ENCODE data around the gene CXCR5.
A peak's percentile ranks its signal among the peaks of the same experiment; 100 is the strongest.

The CXCR5 gene

DNA sequence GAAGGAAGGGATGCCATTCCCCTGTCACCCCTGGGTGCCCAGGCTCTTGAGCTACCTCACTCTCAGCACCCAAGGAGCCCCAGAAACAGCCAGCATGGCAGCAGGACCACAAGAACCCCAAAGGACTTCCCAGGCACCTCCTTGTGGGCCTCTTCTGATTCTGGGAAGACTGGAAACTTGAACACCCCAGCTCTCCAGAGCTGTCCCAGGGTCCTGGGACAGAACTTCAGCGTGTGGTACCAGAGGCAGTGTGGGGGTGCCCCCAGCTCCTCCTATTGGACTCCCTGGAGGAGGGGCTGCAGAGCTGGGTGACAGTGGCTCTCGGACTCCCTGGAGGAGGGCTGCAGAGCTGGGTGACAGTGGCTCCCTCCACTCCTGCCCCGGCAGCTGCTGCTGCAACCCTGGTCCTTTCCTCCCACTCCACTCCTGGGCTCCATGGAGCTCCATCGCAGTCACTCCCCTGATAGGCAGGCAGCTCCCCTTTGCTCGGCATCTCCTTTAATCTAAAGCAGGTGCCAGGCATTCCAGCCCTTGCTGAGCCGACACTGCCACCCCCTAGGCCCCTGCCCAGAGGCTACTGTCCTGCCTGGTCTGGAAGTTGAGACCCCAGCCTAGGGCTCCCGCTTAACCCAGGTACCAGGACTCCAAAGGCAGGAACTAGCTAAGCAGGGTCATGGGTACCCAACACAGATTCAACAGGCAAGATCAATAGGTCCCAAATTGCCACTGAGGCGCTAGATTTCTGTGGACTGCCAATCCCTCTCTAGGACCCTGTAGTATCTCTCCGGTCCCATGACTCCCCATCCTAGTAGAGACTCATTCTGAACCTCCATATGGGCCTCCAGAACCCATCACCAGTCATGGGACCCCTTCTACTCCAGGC, 39.3 kb downstream of the CXCR5 start:
- no peaks in the 10 kb centered on the region for H3K27me3 ChIP-seq (ENCODE audit: control insufficient read depth in 1 of 2, insufficient read depth in 2 of 2, low read length in 2 of 2)
- peak overlapping the region; percentile 90 to 91 for H3K9ac ChIP-seq (ENCODE audit: low read length in 2 of 2)
- peak overlapping the region; percentile 85 for H3K27ac ChIP-seq (ENCODE audit: low read length)
- peak overlapping the region; percentile 99 for H3K4me3 ChIP-seq (ENCODE audit: low read length in 2 of 2)
- peaks cover 79% of the 10 kb centered on the region for H3K4me1 ChIP-seq (ENCODE audit: control insufficient read depth, insufficient read depth, low read length)
- H3K9me3 ChIP-seq (ENCODE audit: control insufficient read depth in 2 of 2, low read length in 2 of 2) = no peaks in the 10 kb centered on the region
- no peaks in the 10 kb centered on the region for H3K36me3 ChIP-seq (ENCODE audit: control insufficient read depth in 2 of 2, insufficient read depth in 2 of 2, low read length in 2 of 2)

DNA sequence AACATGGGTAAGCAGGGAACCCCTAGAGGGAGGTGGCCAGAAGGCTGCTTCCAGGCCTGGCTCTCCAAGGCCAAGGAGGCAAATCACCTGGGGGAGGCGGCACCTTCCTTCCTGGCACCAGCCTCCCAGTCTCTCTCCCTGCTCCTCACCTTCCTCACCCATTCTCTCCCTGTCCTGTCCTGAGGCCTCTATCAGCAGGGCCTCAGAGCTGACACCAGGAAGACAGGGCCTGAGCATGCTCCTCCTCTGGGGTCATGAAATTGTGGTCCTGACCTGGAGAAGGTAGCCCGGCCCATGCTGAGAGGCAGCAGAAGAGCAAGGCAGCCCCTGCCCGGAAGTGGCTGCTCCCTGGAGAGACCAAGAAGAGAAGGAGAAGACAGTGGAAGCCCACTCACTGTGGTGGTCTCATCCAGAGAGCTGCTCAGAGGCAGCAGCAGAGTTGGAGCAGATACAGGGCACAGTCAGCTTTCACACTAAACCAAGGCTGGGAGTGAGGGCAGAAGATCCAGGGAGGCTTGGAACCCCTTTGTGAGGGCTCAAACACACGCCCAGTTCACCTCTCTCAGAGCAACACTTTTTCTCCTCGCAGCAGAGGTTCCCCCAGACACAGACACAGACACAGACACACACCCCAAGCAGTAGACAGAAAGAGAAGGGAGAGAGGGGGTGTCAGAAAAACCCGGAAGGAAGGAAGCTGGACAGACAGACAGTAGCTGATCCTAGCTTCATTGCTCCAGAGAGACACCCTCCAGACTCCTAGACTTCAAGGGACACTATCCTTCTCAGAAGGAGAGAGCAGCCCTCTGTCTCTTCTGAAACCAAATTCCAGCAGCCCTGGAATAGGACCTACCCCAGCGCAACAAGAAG, 40.3 kb downstream of the CXCR5 start:
- H3K4me1 ChIP-seq (ENCODE audit: control insufficient read depth, insufficient read depth, low read length) = peaks cover 79% of the 10 kb centered on the region
- peak overlapping the region; percentile 99 for H3K4me3 ChIP-seq (ENCODE audit: low read length in 2 of 2)

DNA sequence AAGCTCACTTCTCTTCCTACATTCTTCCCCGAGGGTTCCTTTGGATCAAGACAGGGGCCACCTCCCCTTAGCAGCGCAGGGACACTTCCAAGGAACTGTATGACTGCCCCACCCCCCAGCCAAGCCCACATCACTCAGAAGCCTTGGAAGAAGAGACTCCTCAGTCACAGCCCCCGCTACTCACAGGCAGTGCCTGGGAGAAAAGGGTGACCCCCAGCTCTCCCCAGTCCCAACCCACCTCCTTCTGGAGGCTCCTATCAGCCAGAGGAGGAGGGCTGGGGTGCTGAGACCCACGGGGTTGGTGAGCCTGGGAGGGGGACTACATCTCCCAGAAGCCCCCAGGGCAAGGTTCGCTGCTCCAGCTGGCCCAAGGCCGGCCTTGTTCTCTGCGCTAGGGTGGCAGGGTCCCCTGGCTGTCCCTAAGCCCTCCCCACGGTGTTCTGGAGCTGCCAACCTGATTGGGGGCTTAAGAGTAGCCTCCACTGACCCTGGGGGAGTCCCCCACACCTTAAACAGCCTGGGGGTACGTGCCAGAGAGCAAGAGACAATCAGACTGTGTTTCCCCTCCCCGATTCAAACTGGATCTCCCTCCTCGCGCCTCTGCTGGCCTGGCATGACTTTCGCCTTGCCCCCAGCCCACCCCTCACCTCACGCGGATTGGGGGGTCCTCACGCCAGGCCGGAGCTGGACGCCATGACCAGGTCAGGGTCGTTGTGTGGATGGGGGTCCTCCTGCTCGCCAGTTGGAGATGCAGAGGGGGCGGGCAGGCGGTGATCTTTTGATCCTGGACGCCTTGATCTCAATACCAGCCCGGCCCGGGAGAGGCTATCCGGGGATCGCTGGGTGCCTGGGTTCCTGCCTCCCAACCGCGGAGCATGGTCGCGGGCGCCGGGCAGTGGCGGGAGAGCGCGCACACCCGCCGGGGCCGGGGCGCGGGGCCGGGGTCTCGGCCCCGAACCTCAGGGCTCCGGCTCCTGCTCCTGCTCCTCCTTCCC, 41.2 kb downstream of the CXCR5 start:
- Histone ChIP-seq H3K9me3 (ENCODE audit: control insufficient read depth in 2 of 2, low read length in 2 of 2) (no peaks in the 10 kb centered on the region), H3K27ac (ENCODE audit: low read length) (peak overlapping the region; percentile 85)

More for the DNA sequence above, 40.3 kb downstream of the CXCR5 start:
- Histone ChIP-seq H3K9ac (ENCODE audit: low read length in 2 of 2) (peak overlapping the region; percentile 90 to 91), H3K27me3 (ENCODE audit: control insufficient read depth in 1 of 2, insufficient read depth in 2 of 2, low read length in 2 of 2) (no peaks in the 10 kb centered on the region), H3K9me3 (ENCODE audit: control insufficient read depth in 2 of 2, low read length in 2 of 2) (no peaks in the 10 kb centered on the region), H3K36me3 (ENCODE audit: control insufficient read depth in 2 of 2, insufficient read depth in 2 of 2, low read length in 2 of 2) (no peaks in the 10 kb centered on the region), H3K27ac (ENCODE audit: low read length) (peak overlapping the region; percentile 85)

DNA sequence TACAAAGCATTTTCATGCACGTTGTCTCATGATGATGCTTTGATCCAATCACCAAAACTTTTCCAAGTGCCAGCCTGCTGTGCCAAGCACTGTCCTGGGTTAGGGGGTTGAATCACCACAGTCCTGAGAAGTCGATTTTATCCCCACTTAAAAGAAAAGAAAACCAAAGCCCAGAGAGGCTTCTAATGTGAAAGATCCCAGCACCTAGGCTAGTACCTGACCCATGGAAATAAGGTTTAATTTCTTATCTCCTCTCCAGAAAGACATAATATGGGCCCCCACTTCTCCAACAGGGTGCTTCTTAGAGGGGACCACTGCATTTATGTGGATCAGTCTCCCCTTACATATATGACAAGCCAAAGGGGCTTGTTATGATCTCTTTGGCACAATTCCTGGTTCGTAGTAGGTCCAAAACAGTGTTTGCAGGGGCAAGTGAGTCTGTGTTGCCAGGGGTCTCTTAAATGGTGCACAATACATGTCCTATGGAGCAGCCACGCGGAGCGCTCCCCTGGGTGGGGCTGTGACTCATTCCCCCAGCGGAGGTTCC, 43.9 kb downstream of the CXCR5 start:
- Histone ChIP-seq H3K4me3 (ENCODE audit: low read length in 2 of 2) (peak overlapping the region; percentile 41 to 84), H3K27ac (ENCODE audit: low read length) (peak overlapping the region; percentile 91), H3K36me3 (ENCODE audit: control insufficient read depth in 2 of 2, insufficient read depth in 2 of 2, low read length in 2 of 2) (no peaks in the 10 kb centered on the region), H3K9me3 (ENCODE audit: control insufficient read depth in 2 of 2, low read length in 2 of 2) (no peaks in the 10 kb centered on the region), H3K27me3 (ENCODE audit: control insufficient read depth in 1 of 2, insufficient read depth in 2 of 2, low read length in 2 of 2) (no peaks in the 10 kb centered on the region), H3K4me1 (ENCODE audit: control insufficient read depth, insufficient read depth, low read length) (peaks cover 54% of the 10 kb centered on the region), H3K9ac (ENCODE audit: low read length in 2 of 2) (peak overlapping the region; percentile 47 to 49)

More for the DNA sequence above, 41.2 kb downstream of the CXCR5 start:
- H3K9ac ChIP-seq (ENCODE audit: low read length in 2 of 2) = peak overlapping the region; percentile 90 to 91
- H3K4me3 ChIP-seq (ENCODE audit: low read length in 2 of 2) = peak overlapping the region; percentile 99
- H3K27me3 ChIP-seq (ENCODE audit: control insufficient read depth in 1 of 2, insufficient read depth in 2 of 2, low read length in 2 of 2) = no peaks in the 10 kb centered on the region
- peaks cover 72% of the 10 kb centered on the region for H3K4me1 ChIP-seq (ENCODE audit: control insufficient read depth, insufficient read depth, low read length)
- no peaks in the 10 kb centered on the region for H3K36me3 ChIP-seq (ENCODE audit: control insufficient read depth in 2 of 2, insufficient read depth in 2 of 2, low read length in 2 of 2)

DNA sequence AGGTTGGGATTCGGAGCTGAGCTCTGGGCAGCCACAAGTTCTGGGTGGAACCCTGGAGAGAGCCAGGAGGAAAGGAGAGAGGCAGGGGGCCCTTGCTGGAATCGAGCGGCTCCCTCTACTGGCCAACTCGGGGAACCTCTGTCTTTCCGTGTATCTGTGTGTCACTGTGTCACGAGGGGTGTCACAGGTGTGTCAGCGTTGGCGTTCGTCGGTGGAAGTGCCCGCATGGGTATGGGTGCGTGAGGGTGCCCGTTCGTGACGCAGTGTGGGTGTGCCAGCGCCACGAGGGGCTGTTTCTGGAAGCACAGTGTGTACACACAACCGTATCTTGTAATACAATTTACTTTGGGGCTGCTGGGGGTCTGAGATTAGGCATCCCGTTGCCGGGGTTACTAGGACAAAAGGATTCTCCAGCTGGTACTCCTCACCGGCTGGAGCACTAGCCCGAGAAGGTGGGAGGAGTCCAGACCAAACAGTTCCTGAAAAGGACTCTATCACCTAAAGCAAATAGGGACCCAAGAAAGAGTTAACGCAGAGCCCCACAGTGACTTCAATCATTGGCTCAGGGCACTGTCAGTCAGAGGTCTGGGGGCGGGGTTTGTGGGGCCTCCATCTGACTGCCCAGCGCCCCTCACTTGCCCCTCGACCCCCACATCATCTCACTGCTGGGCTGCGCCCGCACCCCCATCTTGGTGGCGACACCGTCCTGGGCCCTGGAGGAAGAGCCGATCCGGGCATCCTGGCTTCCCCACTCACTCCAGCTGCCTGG, 44.6 kb downstream of the CXCR5 start:
- Histone ChIP-seq H3K9me3 (ENCODE audit: control insufficient read depth in 2 of 2, low read length in 2 of 2) (no peaks in the 10 kb centered on the region), H3K27me3 (ENCODE audit: control insufficient read depth in 1 of 2, insufficient read depth in 2 of 2, low read length in 2 of 2) (no peaks in the 10 kb centered on the region), H3K9ac (ENCODE audit: low read length in 2 of 2) (peak overlapping the region; percentile 71 to 77), H3K4me1 (ENCODE audit: control insufficient read depth, insufficient read depth, low read length) (peaks cover 52% of the 10 kb centered on the region), H3K27ac (ENCODE audit: low read length) (peak overlapping the region; percentile 91), H3K36me3 (ENCODE audit: control insufficient read depth in 2 of 2, insufficient read depth in 2 of 2, low read length in 2 of 2) (no peaks in the 10 kb centered on the region), H3K4me3 (ENCODE audit: low read length in 2 of 2) (peak overlapping the region; percentile 84 to 88)

DNA sequence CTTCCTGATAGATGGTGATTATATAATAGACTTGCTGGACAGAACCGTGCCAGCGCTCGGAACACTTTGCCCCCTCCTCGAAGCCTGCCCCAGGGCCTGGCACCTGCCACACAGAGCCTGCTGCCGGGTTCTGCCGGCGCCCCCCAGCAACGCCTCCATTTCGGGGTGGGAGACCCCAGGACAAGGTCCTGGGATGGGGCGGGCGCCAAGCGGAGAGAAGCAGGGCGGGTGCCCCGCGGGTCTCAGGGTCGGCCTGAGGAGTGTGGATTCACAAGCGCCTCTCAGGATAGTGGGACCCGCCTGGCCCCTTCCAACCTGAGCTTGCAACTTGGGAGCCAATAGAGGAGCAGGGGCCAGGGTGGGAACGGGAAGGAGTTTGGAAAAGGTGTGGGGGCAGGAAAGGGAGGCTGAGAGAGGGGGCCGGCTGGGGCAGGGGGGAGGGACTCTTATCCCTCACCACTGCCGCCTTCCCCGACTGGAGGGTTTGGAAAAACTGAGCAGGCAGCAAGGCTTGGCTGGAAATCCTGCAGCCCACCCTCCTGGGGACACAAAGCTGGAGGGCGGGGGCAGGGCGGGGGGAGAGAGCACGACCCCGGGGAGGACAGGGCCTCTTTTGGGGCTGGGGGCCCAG, 45.3 kb downstream of the CXCR5 start:
- no peaks in the 10 kb centered on the region for H3K9me3 ChIP-seq (ENCODE audit: control insufficient read depth in 2 of 2, low read length in 2 of 2)
- no peaks in the 10 kb centered on the region for H3K27me3 ChIP-seq (ENCODE audit: control insufficient read depth in 1 of 2, insufficient read depth in 2 of 2, low read length in 2 of 2)
- H3K4me1 ChIP-seq (ENCODE audit: control insufficient read depth, insufficient read depth, low read length) = peaks cover 50% of the 10 kb centered on the region
- peak overlapping the region; percentile 71 to 77 for H3K9ac ChIP-seq (ENCODE audit: low read length in 2 of 2)
- no peaks in the 10 kb centered on the region for H3K36me3 ChIP-seq (ENCODE audit: control insufficient read depth in 2 of 2, insufficient read depth in 2 of 2, low read length in 2 of 2)
- H3K4me3 ChIP-seq (ENCODE audit: low read length in 2 of 2) = peak overlapping the region; percentile 84 to 88
- peak overlapping the region; percentile 91 for H3K27ac ChIP-seq (ENCODE audit: low read length)

DNA sequence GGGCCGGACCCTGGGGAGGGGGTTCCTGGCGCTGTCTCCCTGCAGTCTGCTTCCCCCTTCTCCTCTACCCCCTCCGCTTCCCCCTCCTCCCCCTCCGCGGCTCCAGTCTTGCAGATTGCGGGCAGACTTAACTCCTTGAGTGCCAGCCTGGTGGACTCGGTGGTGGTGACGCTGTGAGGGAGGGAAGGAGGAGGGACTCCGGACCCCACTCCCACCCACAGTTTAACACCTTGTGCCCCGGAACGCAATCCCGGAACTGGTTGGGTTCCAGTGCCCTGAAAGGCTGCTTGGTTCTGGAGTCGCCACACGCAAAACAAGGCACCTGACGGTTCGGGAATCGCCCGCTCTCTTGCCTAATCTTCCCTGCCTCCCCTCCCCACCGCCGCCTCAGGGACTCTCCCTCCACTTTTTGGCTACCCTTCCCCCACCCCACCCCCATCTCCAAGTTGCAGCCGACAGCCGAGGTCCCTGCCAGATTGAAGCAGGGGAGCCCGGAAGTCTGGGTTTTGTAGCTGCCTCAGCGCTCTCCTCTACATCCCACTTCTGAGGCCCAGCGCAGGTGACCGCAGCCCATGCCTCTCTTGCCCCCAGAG, 45.9 kb downstream of the CXCR5 start:
- H3K27ac ChIP-seq (ENCODE audit: low read length) = peak overlapping the region; percentile 91
- no peaks in the 10 kb centered on the region for H3K9me3 ChIP-seq (ENCODE audit: control insufficient read depth in 2 of 2, low read length in 2 of 2)
- H3K9ac ChIP-seq (ENCODE audit: low read length in 2 of 2) = peak overlapping the region; percentile 68 to 72

DNA sequence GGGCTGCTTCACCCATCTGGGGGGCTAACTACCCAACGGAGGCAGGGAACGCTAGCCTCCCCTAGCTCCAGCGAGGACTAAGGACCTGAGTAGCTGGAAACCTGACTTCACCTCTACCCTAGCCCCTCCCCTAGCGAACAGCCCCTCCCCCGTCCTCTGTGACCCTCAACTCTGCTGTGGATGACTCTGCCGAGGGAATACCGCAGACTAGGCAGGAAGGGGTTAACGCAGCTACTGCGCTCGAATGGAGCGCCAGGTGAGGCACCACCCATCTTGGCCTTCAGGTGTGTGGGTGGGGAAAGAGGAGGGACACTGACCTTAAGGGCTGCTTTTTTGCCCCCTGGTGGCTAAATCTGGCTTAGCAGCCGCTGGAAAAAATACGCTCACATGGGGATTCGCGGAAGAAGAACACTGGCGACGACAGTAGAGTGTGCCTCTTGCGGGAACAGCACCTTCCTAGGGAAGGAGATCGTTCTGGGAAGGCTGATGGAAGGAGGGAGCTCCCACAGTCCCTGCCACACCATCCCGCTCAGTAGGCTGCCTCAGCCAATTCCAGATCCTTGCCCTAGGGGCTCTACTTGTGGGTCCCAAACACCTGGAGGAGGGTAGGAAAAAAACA, 46.5 kb downstream of the CXCR5 start:
- Histone ChIP-seq H3K36me3 (ENCODE audit: control insufficient read depth in 2 of 2, insufficient read depth in 2 of 2, low read length in 2 of 2) (no peaks in the 10 kb centered on the region), H3K27ac (ENCODE audit: low read length) (peak overlapping the region; percentile 91), H3K9ac (ENCODE audit: low read length in 2 of 2) (peak overlapping the region; percentile 68 to 72), H3K27me3 (ENCODE audit: control insufficient read depth in 1 of 2, insufficient read depth in 2 of 2, low read length in 2 of 2) (no peaks in the 10 kb centered on the region), H3K9me3 (ENCODE audit: control insufficient read depth in 2 of 2, low read length in 2 of 2) (no peaks in the 10 kb centered on the region), H3K4me3 (ENCODE audit: low read length in 2 of 2) (peak overlapping the region; percentile 84 to 88), H3K4me1 (ENCODE audit: control insufficient read depth, insufficient read depth, low read length) (peaks cover 50% of the 10 kb centered on the region)

More for the DNA sequence above, 45.9 kb downstream of the CXCR5 start:
- Histone ChIP-seq H3K4me3 (ENCODE audit: low read length in 2 of 2) (peak overlapping the region; percentile 84 to 88), H3K36me3 (ENCODE audit: control insufficient read depth in 2 of 2, insufficient read depth in 2 of 2, low read length in 2 of 2) (no peaks in the 10 kb centered on the region), H3K27me3 (ENCODE audit: control insufficient read depth in 1 of 2, insufficient read depth in 2 of 2, low read length in 2 of 2) (no peaks in the 10 kb centered on the region), H3K4me1 (ENCODE audit: control insufficient read depth, insufficient read depth, low read length) (peaks cover 50% of the 10 kb centered on the region)

All from stomach smooth muscle (tissue), 2 donors.